Stimulated activated CD4-positive, alpha-beta T cell treated with anti-CD3 and anti-CD28 coated beads, TNF-alpha, amount 100 ng/mL, for 1 hour (primary cell): ENCODE measurements around the gene PCDHB15.
"Not testable (repeated sequence)": the region's sequence is repeated elsewhere in the genome, so short reads cannot be mapped to it uniquely, and the experiment has no call there.

Experiments
- DNase-seq, 3 donors: peaks; one replicate each; pipeline ENCODE4 v3.0.0-alpha.2; 2020; ENCODE audit warnings: low read depth in 3 of 3, low spot score in 1 of 3

The PCDHB15 gene

DNA sequence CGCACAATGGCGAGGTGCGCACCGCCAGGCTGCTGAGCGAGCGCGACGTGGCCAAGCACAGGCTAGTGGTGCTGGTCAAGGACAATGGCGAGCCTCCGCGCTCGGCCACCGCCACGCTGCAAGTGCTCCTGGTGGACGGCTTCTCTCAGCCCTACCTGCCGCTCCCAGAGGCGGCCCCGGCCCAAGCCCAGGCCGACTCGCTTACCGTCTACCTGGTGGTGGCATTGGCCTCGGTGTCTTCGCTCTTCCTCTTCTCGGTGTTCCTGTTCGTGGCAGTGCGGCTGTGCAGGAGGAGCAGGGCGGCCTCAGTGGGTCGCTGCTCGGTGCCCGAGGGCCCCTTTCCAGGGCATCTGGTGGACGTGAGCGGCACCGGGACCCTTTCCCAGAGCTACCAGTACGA is 2.2 kb downstream of the PCDHB15 start:
- DNase-seq = not testable (repeated sequence)

DNA sequence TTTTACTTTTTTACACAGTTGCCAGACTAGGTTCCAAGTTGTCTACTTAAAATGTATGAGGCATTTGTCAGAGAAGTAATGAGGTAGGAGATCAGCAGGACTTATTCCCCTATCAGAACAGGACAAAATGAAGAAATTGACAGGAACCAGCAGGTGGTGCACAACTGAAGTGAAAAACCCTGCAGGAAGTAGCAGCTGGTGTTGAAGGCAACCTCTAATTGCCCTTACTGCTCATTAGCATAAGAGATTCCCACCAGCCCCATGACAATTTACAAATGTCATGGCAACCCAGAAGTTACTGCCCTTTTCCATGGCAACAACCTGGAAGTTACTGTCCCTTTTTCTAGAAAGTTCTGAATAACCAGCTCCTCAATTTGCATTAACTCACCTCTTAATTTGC is 5.4 kb downstream of the PCDHB15 start:
- no peak for DNase-seq

DNA sequence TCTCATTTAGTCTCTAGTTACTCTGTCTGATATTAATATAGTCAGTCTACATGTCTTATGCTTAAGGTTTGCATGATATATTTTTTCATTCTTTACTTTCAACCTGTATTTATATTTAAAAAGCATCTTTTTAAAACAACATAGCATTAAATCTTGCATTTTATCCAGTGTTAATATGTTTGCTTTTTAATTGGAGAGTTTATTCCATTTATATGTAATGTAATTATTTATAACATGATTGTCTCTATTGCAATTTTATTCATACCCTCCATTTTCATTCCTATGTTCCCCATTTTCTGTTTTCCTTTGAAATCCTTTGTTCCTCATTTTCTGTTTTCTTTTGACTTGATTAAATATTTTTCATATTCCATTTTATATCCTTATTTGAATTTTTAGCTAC is 13.3 kb downstream of the PCDHB15 start:
- no peak for DNase-seq

DNA sequence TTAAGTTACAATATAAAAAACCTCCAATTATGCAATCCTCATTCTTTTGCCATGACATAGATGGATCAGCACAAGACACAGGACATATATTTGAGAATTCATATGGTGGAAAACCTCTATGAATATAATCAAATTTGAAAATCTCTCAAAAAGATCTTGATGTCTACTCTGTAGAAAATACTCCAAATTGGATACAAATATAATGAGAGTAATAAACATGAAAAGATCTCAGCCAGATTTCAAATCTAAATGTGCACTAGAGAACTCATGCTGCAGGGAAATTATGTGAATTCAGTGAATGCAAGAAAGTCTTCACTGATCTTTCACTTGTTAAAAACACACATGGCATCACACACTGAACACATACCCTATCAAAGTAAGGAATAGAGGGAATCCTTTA is 13.8 kb downstream of the PCDHB15 start:
- no peak for DNase-seq

DNA sequence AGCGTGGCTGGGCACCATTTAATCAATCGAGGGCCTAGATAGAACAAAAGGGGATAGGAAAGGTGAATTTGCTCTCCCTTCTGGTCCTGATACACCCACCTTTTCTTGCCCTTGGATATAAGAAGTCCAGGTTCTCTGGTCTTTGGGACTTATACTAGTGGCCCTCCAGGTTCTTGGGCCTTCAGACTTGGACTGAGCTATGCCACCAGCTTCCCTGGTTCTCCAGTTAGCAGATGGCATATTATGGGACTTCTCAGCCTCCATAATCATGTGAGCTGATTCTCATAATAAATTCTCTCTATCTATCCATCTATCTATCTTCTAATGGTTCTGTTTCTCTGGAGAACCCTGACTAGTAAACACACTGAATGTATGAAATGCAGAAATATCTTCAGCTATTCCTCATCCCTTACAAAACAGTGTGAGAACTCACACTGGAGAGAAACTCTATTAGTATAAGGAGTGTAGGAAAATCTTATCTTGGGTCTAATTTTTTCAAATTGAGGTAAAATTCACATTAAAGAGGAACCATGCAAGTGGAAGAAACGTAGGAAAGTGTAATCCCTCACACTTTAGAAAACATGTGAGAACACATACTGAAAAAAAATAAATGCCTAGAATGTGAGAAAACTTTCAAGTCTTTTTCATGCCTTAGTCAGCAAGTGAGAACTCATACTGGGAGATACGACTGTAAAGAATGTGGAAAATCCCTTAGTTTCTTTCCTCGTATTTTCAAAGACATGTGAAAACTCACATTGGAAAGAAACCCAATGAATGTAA is 15.5 kb downstream of the PCDHB15 start:
- no peak for DNase-seq

DNA sequence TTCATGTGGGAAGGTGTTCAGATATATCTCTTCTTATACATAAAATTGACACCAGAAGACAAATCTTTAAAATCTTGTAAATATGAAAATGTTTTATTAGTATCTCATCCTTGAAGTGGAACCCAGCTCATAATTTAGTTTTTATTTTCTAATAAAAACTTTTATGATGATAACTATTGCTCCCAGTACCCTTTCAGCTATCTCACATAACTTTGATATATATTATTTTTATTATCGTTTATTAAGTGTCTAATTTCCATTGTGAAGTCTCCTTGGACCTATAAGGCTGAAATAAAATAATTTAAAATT is 16.0 kb downstream of the PCDHB15 start:
- DNase-seq = no peak

DNA sequence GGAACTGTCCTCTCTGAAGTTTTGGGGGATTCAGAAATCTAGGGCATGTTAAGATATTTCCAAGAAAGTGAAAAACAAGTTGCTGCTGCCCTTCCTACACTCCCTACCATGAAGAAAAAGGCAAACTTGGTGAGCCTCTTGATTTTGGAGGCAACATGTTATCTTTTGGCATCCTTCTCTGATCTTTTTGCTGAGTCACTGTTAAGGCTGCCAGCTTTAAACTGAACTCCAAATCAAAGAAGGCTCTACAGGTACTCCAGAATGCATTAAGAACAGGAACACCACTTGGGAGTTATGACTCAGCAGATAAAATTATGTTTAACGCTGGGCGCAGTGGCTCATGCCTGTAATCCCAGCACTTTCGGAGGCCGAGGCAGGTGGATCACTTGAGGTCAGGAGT is 24.0 kb downstream of the PCDHB15 start:
- DNase-seq = no peak

DNA sequence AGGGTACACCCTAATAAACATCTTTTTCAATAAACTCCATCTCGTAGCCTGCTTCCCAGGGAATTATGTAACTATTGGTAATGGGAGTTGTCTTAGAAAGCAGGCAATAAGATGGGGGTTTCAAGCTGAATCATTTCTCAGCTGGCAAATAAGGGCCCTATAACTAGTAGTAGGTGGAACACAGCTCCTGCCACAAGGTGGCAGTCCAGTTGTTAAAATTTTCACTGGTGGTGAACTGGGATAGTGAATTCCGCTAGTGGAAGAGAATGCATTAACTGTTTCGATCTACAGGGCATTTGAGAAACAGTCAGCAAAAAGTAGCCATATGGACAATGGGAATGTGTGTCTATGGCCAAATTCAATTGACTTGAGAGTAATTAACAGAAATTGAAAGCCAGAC is 27.7 kb downstream of the PCDHB15 start:
- DNase-seq = no peak

DNA sequence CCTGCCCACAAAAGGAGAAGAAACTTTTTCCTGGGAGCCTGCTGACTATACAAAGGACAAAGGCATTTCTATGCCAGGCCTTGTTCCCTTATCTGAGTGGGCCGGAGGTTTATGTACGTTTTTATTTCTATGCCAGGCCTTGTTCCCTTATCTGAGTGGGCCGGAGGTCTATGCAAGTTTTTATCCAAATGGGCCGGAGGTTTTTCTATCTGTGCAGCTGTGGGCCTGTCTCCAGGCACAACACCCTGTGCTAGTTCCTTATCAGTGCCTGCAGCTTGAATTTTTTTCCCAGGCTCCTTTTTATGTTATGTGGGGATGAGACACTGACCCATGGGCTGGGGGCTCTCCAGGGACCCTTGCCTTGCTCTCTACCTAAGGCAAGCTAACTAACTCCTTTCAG is 53.2 kb downstream of the PCDHB15 start:
- DNase-seq = no peak
